LNCaP clone FGC (cell line): Measurements from ENCODE around the gene MFNG.

Source experiments
- DNase-seq: peaks from one replicate; pipeline ENCODE4 v3.0.0-alpha.2; 2011; ENCODE audit warnings: low read depth
- H3K4me3 ChIP-seq: 2 replicates; pipeline ENCODE4 v1.5.1; 2011; ENCODE audit warnings: mild to moderate bottlenecking, low read depth, low read length, control low read depth
- TF ChIP-seq, protein P1 (sequence below): IDR thresholded peaks from 2 replicates; pipeline ENCODE4 v1.5.1; 2012; ENCODE audit warnings: mild to moderate bottlenecking; ENCODE audit not compliant: control insufficient read depth, insufficient read depth; ENCODE audit errors: extremely low read depth

Gene MFNG

GRCh38 chr22:37421468-37421877, 64.7 kb downstream of the MFNG start:
- no peak for DNase-seq
- TF ChIP-seq, protein P1, sequence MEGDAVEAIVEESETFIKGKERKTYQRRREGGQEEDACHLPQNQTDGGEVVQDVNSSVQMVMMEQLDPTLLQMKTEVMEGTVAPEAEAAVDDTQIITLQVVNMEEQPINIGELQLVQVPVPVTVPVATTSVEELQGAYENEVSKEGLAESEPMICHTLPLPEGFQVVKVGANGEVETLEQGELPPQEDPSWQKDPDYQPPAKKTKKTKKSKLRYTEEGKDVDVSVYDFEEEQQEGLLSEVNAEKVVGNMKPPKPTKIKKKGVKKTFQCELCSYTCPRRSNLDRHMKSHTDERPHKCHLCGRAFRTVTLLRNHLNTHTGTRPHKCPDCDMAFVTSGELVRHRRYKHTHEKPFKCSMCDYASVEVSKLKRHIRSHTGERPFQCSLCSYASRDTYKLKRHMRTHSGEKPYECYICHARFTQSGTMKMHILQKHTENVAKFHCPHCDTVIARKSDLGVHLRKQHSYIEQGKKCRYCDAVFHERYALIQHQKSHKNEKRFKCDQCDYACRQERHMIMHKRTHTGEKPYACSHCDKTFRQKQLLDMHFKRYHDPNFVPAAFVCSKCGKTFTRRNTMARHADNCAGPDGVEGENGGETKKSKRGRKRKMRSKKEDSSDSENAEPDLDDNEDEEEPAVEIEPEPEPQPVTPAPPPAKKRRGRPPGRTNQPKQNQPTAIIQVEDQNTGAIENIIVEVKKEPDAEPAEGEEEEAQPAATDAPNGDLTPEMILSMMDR, result no peak
- H3K4me3 ChIP-seq, result no peak overlapping the region

DNA sequence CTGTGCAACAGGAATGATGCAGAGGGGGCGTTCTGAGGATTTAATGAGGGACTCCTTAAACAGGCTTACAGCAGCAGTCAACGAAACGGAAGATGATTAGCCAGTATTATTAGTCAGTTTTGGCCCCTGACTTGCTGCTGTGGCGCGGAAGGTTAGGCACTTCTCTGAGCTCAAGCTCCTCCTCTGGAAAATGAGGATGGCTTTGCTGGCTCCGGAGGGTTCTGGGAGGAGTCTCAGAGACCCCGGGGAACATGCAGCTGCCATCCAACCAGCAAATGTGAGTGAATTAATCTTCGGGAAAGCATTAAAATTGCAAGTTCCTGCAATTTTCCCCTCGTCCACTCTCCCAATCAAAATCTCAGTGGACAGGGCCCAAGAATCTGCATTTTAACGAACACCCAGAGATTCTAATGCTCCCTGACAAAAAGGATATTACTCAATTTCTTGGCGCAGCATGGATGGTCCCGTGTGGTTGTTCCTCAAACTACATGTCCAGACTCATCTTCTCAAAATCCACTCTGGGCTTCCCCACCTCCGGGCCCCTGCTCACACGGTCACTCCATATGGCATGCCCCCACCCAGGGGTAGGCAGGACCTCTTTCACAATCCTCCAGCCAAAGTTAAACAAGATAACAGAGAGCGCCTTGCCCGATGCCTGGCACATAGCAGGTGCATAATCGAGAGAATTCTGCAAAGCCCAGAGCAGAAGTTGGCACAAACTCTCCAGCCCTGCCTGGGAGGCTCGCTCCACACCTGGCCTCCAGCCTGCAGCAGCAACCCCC, 65.3 kb downstream of the MFNG start:
- DNase-seq, result no peak
- TF ChIP-seq, protein P1, result no peak
- H3K4me3 ChIP-seq, result peak overlapping the region; percentile 46

DNA sequence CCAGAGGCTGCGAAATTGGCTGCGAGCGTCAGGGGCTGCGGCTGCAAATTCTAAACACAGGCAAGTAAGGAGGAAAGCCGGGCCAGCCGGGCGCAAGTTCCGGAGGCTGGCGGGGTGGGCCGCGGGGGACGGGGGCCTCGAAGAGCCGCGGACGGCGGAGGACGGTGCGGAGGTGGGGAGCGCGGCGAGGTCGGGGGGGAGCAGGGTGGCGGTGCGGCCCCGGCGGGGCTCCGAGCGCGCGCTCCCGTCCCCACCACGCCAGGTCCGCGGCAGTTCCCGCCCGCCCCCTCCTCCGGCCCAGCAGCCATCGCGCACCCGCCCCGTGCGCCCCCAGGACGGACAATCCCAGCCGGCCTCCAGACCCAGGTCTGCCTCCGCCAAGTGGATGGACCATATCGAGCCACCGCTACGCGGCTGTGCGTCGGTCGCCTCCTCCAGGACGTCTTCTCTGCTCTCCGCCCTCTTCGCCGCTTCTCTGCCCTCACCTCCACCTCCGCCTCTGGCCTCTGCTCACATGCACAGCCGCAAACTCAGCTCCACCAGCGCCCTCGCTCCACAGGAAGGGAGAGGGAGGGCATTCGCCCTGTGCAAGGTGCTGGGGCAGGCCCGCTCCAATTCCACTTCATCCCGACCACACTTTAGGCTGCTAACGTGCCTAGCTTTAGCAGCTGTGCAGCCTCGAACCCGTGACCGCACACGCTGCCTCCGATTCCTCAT, 66.1 kb downstream of the MFNG start:
- peak overlapping the region; percentile 46 for H3K4me3 ChIP-seq
- TF ChIP-seq, protein P1, result no peak
- peak; percentile 32 for DNase-seq

- TF ChIP-seq, protein P1, result no peak
- H3K4me3 ChIP-seq, result peak overlapping the region; percentile 46
- DNase-seq, result no peak
Observed at GRCh38 chr22:37419370-37419968, 66.7 kb downstream of the MFNG start.
